HG02678 (cell line): ENCODE results near the gene NECTIN2.
"Not testable (repeated sequence)": the region's sequence is repeated elsewhere in the genome, so short reads cannot be mapped to it uniquely, and the experiment has no call there.

Experiments
- ATAC-seq: cut with Tn5 transposase; IDR thresholded peaks from one replicate; pipeline ENCODE4 v1.9.1; 2021; ENCODE audit warnings: mild to moderate bottlenecking, moderate library complexity; ENCODE audit not compliant: unreplicated experiment

Gene NECTIN2

GRCh38 chr19:44816301-44816700 is 29.8 kb upstream of the NECTIN2 start:
- ATAC-seq, result no peak

- no peak for ATAC-seq
Measured at GRCh38 chr19:44817725-44818465, 28.2 kb upstream of the NECTIN2 start.

GRCh38 chr19:44818466-44819031 is 27.5 kb upstream of the NECTIN2 start:
- no peak for ATAC-seq

- ATAC-seq, result no peak
Measured at GRCh38 chr19:44819246-44819832, 26.8 kb upstream of the NECTIN2 start.

- ATAC-seq, result no peak
Measured at GRCh38 chr19:44820648-44821609, 25.2 kb upstream of the NECTIN2 start.

- ATAC-seq, result no peak
Measured at GRCh38 chr19:44822177-44822576, 23.9 kb upstream of the NECTIN2 start.

GRCh38 chr19:44822670-44823372 is 23.3 kb upstream of the NECTIN2 start:
- ATAC-seq, result no peak

- no peak for ATAC-seq
Measured at GRCh38 chr19:44823373-44823698, 22.8 kb upstream of the NECTIN2 start.

GRCh38 chr19:44824761-44825160 is 21.3 kb upstream of the NECTIN2 start:
- ATAC-seq, result no peak

- not testable (repeated sequence) for ATAC-seq
Measured at GRCh38 chr19:44832875-44833274, 13.2 kb upstream of the NECTIN2 start.

GRCh38 chr19:44834399-44834798 is 11.7 kb upstream of the NECTIN2 start:
- not testable (repeated sequence) for ATAC-seq

- ATAC-seq, result no peak
Measured at GRCh38 chr19:44839276-44839675, 6.8 kb upstream of the NECTIN2 start.

GRCh38 chr19:44840811-44841210 is 5.3 kb upstream of the NECTIN2 start:
- ATAC-seq, result no peak

GRCh38 chr19:44841231-44841630 is 4.9 kb upstream of the NECTIN2 start:
- ATAC-seq, result no peak

GRCh38 chr19:44845286-44845611 is 848 bp upstream of the NECTIN2 start:
- no peak for ATAC-seq

GRCh38 chr19:44846455-44847143 is 502 bp downstream of the NECTIN2 start:
- ATAC-seq, result no peak

GRCh38 chr19:44847144-44848035 is 1.3 kb downstream of the NECTIN2 start:
- no peak for ATAC-seq

- no peak for ATAC-seq
Measured at GRCh38 chr19:44848036-44848811, 2.1 kb downstream of the NECTIN2 start.
